ENCODE measurements around the gene KLF6. TPM values are rescaled to one million over a fixed set of nuclear protein-coding genes. Genes with fewer than 3 reads are reported as not detected.

Gene KLF6
- total RNA-seq, 1 donor from 2014 or later: 88.6 TPM

DNA sequence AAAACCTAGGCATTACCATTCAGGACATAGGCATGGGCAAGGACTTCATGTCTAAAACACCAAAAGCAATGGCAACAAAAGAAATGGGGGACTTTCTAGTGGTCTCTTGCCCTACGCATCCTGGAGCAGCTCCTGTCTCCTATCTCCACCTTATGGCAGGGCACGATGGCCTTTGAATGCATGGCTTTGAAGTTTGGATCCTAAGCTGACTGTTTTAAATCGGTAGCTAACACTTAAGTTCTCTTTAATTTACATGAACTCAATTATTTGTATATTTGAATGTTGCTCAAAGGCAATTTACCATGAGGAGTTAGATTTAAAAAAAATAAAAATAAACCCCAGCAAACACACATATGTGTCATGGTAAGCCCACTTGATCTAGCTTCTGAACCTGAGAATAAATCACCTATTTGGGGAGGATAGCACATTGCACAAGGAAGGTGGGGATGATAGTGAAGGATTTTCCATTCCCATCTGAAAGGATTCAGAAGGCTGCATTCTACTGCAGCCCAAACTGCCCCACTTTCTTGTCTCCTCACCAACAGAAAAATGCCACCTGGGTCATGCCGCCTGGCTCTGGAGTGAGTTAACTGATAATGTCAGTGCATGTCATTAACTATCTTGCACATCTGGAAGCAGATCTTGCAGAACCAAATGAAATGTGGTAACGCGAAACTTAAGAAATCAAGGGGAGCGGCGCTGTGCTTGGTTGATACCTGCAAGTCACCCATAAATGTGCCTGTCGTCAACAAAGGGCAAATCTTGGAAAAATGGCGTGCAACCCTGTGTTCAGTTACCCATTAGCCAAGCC, 12.4 kb downstream of the KLF6 start:
- H3K9me3 Mint-ChIP-seq (ENCODE audit: unreplicated experiment): peaks cover 3% of the 10 kb centered on the region
- H3K4me3 Mint-ChIP-seq (ENCODE audit: unreplicated experiment): no peak overlapping the region
- DNase-seq: no peak
- H3K27ac Mint-ChIP-seq (ENCODE audit: unreplicated experiment): no peak overlapping the region
- peaks cover 2% of the 10 kb centered on the region for H3K27me3 Mint-ChIP-seq (ENCODE audit: unreplicated experiment)
- H3K4me1 Mint-ChIP-seq (ENCODE audit: low read depth, unreplicated experiment): peaks cover 17% of the 10 kb centered on the region
- peaks cover 9% of the 10 kb centered on the region for H3K36me3 Mint-ChIP-seq (ENCODE audit: unreplicated experiment)
- TF ChIP-seq, protein P1, sequence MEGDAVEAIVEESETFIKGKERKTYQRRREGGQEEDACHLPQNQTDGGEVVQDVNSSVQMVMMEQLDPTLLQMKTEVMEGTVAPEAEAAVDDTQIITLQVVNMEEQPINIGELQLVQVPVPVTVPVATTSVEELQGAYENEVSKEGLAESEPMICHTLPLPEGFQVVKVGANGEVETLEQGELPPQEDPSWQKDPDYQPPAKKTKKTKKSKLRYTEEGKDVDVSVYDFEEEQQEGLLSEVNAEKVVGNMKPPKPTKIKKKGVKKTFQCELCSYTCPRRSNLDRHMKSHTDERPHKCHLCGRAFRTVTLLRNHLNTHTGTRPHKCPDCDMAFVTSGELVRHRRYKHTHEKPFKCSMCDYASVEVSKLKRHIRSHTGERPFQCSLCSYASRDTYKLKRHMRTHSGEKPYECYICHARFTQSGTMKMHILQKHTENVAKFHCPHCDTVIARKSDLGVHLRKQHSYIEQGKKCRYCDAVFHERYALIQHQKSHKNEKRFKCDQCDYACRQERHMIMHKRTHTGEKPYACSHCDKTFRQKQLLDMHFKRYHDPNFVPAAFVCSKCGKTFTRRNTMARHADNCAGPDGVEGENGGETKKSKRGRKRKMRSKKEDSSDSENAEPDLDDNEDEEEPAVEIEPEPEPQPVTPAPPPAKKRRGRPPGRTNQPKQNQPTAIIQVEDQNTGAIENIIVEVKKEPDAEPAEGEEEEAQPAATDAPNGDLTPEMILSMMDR (IDR thresholded peaks at IDR 0.05; ENCODE audit: partially characterized antibody, unreplicated experiment): no peak

DNA sequence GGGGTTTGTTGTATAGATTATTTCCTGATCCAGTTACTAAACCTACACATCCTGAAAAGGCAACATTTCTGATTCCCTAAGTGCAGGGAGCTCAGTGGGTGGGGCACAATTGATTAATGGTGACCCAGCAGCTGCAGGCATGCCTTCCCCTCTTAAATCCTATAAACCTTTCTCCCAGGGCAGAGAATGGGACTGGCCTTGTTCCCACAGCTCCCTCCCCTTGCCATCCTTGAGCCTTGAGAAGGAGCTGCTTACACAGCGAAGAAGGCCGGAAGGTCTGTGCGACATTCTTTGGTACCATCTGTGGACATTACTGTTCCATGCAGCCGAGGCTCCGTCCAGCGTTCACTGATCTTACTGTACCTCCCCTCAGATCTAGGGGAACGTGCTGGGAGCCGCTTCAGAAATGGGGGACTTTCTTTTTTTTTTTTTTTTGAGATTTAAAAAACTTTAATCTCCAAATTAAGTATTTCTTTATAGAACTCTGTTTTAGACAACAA, 14.3 kb downstream of the KLF6 start:
- H3K27me3 Mint-ChIP-seq (ENCODE audit: unreplicated experiment): no peaks in the 10 kb centered on the region
- H3K9me3 Mint-ChIP-seq (ENCODE audit: unreplicated experiment): peaks cover 1% of the 10 kb centered on the region
- DNase-seq: no peak
- no peaks in the 10 kb centered on the region for H3K36me3 Mint-ChIP-seq (ENCODE audit: unreplicated experiment)
- H3K27ac Mint-ChIP-seq (ENCODE audit: unreplicated experiment): no peak overlapping the region
- H3K4me1 Mint-ChIP-seq (ENCODE audit: low read depth, unreplicated experiment): peaks cover 26% of the 10 kb centered on the region
- TF ChIP-seq, protein P1 (IDR thresholded peaks at IDR 0.05; ENCODE audit: partially characterized antibody, unreplicated experiment): no peak
- H3K4me3 Mint-ChIP-seq (ENCODE audit: unreplicated experiment): no peak overlapping the region

DNA sequence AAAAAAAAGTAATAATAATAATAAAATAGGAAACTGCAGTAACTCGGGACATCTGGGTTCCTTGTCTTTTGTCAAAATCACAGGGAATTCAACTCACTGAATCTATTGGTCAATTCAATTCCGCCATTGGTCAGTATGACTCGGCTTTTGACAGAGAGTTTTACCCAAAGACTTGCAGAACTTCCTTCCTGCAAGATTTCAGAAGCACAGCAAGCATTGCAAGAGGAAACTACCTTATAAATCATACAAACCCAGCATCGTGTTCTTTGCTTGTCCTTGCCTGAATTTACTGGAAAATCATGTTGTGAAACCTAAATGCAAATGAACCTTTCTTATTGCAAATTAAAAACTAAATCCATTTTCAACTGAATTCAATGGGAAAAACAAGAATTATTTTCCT, 15.5 kb downstream of the KLF6 start:
- H3K27me3 Mint-ChIP-seq (ENCODE audit: unreplicated experiment): no peaks in the 10 kb centered on the region
- no peak for DNase-seq
- peaks cover 1% of the 10 kb centered on the region for H3K9me3 Mint-ChIP-seq (ENCODE audit: unreplicated experiment)
- H3K4me3 Mint-ChIP-seq (ENCODE audit: unreplicated experiment): no peak overlapping the region
- peaks cover 30% of the 10 kb centered on the region for H3K4me1 Mint-ChIP-seq (ENCODE audit: low read depth, unreplicated experiment)
- TF ChIP-seq, protein P1 (IDR thresholded peaks at IDR 0.05; ENCODE audit: partially characterized antibody, unreplicated experiment): no peak
- no peak overlapping the region for H3K27ac Mint-ChIP-seq (ENCODE audit: unreplicated experiment)
- no peaks in the 10 kb centered on the region for H3K36me3 Mint-ChIP-seq (ENCODE audit: unreplicated experiment)

DNA sequence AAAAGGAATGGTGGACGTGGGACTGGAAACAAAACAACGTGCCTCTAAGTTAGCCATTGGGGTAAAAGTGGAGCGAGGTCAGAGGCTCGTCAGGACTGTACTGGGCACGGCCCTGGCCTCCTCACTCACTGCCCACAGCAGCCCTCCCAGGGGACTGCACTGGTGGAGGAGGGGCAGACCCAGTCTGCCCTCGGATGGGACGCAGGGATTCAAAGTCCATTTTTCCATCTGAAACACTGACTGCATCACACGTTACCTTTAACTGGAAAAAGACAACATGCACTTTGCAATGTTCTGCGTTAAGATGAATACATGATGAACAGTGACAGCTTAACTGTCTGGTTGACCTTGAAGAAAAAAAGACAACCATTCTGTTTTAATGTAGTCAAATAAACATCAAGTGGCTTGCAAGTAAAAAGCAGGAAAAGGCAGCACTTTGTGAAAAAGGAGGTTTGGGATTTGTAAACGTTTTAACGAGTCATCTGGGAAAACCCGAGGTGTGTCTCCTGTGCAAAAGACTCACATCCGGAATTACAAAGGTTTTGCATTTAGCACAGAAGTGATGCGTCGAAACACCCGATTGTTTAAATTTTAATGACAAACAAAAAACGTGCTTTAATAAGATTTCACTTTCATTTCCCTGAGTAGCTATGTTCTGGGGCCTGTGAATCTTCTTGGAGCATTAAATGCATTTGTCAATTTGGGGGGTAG, 18.8 kb downstream of the KLF6 start:
- Mint-ChIP-seq H3K27me3 (ENCODE audit: unreplicated experiment) (no peaks in the 10 kb centered on the region), H3K9me3 (ENCODE audit: unreplicated experiment) (no peaks in the 10 kb centered on the region), H3K27ac (ENCODE audit: unreplicated experiment) (no peak overlapping the region), H3K4me3 (ENCODE audit: unreplicated experiment) (no peak overlapping the region), H3K4me1 (ENCODE audit: low read depth, unreplicated experiment) (peaks cover 41% of the 10 kb centered on the region), H3K36me3 (ENCODE audit: unreplicated experiment) (no peaks in the 10 kb centered on the region)
- TF ChIP-seq, protein P1 (IDR thresholded peaks at IDR 0.05; ENCODE audit: partially characterized antibody, unreplicated experiment): no peak
- DNase-seq: peak; percentile 52

DNA sequence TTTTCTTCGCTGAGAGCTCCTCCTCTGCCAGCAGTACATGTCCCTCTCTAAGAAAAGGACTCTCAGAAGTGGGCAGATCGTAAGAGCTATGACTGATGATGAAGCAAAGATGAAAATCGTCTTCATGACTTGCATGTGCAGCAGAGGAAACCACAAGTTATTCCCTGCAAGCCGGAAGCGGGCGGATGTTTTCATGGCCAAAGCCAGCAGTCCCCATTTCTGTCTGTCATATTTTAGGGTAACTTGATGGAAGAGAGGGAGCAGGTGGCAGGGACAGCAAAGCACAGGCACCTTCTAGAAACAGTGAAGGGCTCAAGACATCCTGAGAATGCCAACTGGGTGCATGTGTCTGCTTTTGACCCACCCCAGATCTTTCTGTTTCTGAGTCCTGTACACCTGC, 19.9 kb downstream of the KLF6 start:
- H3K27ac Mint-ChIP-seq (ENCODE audit: unreplicated experiment): no peak overlapping the region
- no peak overlapping the region for H3K4me3 Mint-ChIP-seq (ENCODE audit: unreplicated experiment)
- TF ChIP-seq, protein P1 (IDR thresholded peaks at IDR 0.05; ENCODE audit: partially characterized antibody, unreplicated experiment): no peak

More for the DNA sequence above, 19.9 kb downstream of the KLF6 start:
- no peak for DNase-seq
- Mint-ChIP-seq H3K4me1 (ENCODE audit: low read depth, unreplicated experiment) (peaks cover 37% of the 10 kb centered on the region), H3K27me3 (ENCODE audit: unreplicated experiment) (no peaks in the 10 kb centered on the region), H3K36me3 (ENCODE audit: unreplicated experiment) (no peaks in the 10 kb centered on the region), H3K9me3 (ENCODE audit: unreplicated experiment) (peaks cover 2% of the 10 kb centered on the region)

All from glutamatergic neuron (in vitro differentiated cells).